Measurements from ENCODE around the gene KANSL2.
"Not testable (repeated sequence)": the region's sequence is repeated elsewhere in the genome, so short reads cannot be mapped to it uniquely, and the experiment has no call there.

The KANSL2 gene

GRCh38 chr12:48691826-48692487 is 9.9 kb upstream of the KANSL2 start:
- H3K4me3 Mint-ChIP-seq, result no peak overlapping the region
- ATAC-seq (no peak), DNase-seq (no peak)
- H3K27me3 Mint-ChIP-seq, result no peaks in the 10 kb centered on the region
- H3K27ac Mint-ChIP-seq, result peak overlapping the region; percentile 33
- H3K4me1 Mint-ChIP-seq, result peaks cover 9% of the 10 kb centered on the region
- H3K9me3 Mint-ChIP-seq, result no peaks in the 10 kb centered on the region
- peaks cover 67% of the 10 kb centered on the region for H3K36me3 Mint-ChIP-seq (ENCODE audit: low read depth)

DNA sequence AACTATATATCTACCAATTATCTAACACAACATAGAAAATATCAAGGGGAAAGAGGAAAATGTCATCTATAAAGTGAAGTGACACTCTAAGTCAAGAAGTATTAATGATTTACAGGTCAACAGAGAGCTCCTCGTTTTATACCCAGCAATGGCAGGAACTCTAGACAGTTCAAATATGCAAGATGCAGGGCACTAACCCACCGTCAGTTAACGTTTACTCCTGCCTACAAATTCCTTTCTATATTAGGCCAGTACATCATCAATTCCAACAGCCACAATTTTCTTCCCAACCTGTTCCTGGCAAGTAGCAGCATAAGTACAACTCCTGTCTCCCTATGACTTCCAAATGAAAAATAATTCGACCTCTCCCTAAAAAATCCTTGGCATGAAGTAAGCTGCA is 9.0 kb upstream of the KANSL2 start:
- no peak overlapping the region for H3K27ac Mint-ChIP-seq
- no peaks in the 10 kb centered on the region for H3K27me3 Mint-ChIP-seq
- DNase-seq, result no peak
- H3K4me1 Mint-ChIP-seq, result peaks cover 9% of the 10 kb centered on the region
- no peaks in the 10 kb centered on the region for H3K9me3 Mint-ChIP-seq
- H3K4me3 Mint-ChIP-seq, result no peak overlapping the region
- ATAC-seq, result no peak
- H3K36me3 Mint-ChIP-seq (ENCODE audit: low read depth), result peaks cover 62% of the 10 kb centered on the region

DNA sequence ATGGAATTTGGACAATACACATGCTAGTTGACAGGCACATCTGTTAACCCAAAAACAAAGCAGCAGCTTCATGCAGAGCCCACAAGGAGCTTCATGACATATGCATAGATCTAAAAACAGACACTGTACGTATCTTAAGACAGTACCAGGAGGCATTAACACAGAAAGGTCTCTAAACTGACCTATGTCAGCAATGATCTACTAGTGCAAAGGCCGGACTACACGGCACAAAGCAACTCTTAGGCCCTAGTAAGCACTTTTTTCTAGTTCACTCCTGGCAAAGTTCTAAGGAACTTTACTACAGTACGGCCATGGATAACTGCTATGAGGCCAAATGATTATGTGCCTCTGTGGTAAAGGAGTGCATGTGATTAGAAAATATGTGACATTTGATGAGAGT is 8.4 kb upstream of the KANSL2 start:
- no peak overlapping the region for H3K4me3 Mint-ChIP-seq
- ATAC-seq, result no peak
- no peak for DNase-seq
- no peak overlapping the region for H3K27ac Mint-ChIP-seq
- no peaks in the 10 kb centered on the region for H3K27me3 Mint-ChIP-seq
- H3K36me3 Mint-ChIP-seq (ENCODE audit: low read depth), result peaks cover 57% of the 10 kb centered on the region
- peaks cover 9% of the 10 kb centered on the region for H3K4me1 Mint-ChIP-seq
- H3K9me3 Mint-ChIP-seq, result no peaks in the 10 kb centered on the region

DNA sequence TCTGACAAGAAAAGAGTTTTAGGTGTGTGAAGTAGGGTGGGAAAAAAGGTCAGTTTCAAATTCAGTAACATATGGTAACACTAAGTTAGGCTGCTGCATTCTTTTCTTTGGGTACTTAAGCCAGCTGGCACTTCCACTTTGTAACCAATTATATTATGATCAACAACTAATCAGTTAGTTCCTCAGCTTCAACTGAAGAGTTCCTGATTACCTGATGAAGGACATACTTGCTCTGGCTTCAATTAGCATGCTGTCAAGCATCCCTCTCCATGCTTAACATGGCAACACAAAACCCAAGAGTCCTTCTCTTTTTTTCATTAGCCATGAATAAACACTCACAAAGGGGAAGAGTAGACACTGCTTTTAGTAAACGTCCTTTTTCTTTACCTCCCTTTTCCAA is 6.8 kb upstream of the KANSL2 start:
- H3K9me3 Mint-ChIP-seq, result no peaks in the 10 kb centered on the region
- H3K36me3 Mint-ChIP-seq (ENCODE audit: low read depth), result peaks cover 43% of the 10 kb centered on the region
- no peaks in the 10 kb centered on the region for H3K27me3 Mint-ChIP-seq
- peaks cover 9% of the 10 kb centered on the region for H3K4me1 Mint-ChIP-seq
- no peak for ATAC-seq
- no peak overlapping the region for H3K4me3 Mint-ChIP-seq
- no peak for DNase-seq
- H3K27ac Mint-ChIP-seq, result peak overlapping the region; percentile 0

DNA sequence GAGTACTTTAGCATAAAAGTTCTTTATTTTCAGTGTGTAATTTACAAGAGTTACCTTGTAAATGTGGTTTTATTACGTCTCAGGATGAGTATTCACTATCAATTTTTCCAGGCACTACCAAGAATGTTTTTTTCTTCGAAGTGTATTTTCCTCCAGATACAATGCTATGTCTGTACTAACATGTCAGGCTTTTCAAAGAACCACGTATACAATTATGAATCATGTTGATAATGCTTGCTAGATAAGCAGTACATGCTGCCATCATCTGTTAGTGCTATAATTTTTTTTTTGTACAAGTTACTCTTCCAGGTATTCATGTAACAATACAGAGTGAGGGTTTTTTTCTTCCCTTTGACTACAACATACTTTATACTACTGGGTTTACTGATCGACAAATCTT is 5.6 kb upstream of the KANSL2 start:
- ATAC-seq (peak; percentile 46), DNase-seq (no peak)
- H3K27me3 Mint-ChIP-seq, result no peaks in the 10 kb centered on the region
- no peaks in the 10 kb centered on the region for H3K9me3 Mint-ChIP-seq
- peaks cover 32% of the 10 kb centered on the region for H3K36me3 Mint-ChIP-seq (ENCODE audit: low read depth)
- H3K4me3 Mint-ChIP-seq, result no peak overlapping the region
- H3K4me1 Mint-ChIP-seq, result peaks cover 12% of the 10 kb centered on the region
- H3K27ac Mint-ChIP-seq, result peak overlapping the region; percentile 24

DNA sequence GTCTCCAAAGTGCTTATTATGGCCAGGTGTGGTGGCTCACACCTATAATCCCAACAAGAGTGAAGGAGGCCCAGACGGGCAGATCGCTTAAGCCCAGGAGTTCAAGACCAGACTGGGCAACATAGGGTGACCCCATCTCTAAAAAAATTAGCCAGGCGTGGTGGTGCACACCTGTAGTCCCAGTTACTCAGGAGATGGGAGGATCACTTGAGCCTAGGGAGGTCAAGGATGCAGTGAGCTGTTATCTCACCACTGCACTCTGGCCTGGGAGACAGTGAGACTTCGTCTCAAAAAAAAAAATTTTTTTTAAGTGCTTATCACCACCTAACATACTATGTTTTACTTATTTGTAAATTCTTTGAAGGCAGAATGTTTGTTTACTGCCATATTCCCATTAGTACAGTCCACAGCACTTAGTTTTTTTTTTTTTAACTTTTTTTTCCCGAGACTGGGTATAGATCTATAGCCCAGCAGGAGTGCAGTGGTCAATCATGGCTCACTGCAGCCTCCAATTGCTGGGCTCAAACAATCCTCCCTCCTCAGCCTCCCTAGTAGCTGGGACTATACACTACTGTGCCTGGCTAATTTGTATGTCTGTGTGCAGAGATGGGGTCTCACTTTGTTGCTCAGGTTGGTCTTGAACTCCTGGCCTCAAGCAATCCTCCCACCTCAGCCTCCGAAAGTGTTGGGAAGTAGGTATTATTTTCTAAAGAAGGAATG is 4.7 kb upstream of the KANSL2 start:
- H3K27me3 Mint-ChIP-seq, result no peaks in the 10 kb centered on the region
- no peaks in the 10 kb centered on the region for H3K9me3 Mint-ChIP-seq
- peaks cover 29% of the 10 kb centered on the region for H3K36me3 Mint-ChIP-seq (ENCODE audit: low read depth)
- no peak for ATAC-seq
- peaks cover 12% of the 10 kb centered on the region for H3K4me1 Mint-ChIP-seq
- no peak for DNase-seq
- no peak overlapping the region for H3K27ac Mint-ChIP-seq
- no peak overlapping the region for H3K4me3 Mint-ChIP-seq

DNA sequence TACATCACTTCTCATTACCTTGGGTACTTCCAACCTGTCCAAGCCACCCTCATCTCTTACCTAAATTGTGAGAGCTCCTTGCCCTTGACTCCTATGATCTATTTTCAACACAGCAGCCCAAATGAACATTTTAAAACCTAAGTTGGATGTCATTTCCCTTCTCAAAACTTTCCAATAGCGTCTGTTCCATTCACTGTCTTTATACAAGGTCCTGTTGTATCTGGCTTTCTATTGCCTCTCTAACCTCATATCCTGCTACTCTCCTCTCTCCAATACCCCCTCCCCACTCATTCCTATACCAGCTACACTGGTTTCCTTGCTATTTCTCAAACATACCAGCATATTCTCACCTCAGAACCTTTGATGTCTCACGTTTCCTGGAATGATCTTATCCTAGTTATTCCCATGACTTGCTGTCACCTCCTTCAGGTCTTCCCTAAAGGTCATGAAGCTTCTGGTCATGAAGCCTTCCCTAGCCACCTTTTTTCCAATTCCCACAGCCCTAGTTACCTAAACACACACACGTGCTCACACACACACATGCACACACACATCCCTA is 4.1 kb upstream of the KANSL2 start:
- H3K36me3 Mint-ChIP-seq (ENCODE audit: low read depth), result peaks cover 31% of the 10 kb centered on the region
- H3K4me1 Mint-ChIP-seq, result peaks cover 16% of the 10 kb centered on the region
- DNase-seq, result no peak
- ATAC-seq, result no peak
- no peak overlapping the region for H3K4me3 Mint-ChIP-seq
- H3K27me3 Mint-ChIP-seq, result no peaks in the 10 kb centered on the region
- no peak overlapping the region for H3K27ac Mint-ChIP-seq
- no peaks in the 10 kb centered on the region for H3K9me3 Mint-ChIP-seq

- H3K36me3 Mint-ChIP-seq (ENCODE audit: low read depth), result peaks cover 38% of the 10 kb centered on the region
- peak overlapping the region; percentile 99 for H3K4me3 Mint-ChIP-seq
- H3K27ac Mint-ChIP-seq, result peak overlapping the region; percentile 32
- no peak for DNase-seq
- no peaks in the 10 kb centered on the region for H3K27me3 Mint-ChIP-seq
- ATAC-seq, result no peak
- peaks cover 38% of the 10 kb centered on the region for H3K4me1 Mint-ChIP-seq
- H3K9me3 Mint-ChIP-seq, result no peaks in the 10 kb centered on the region
Measured at GRCh38 chr12:48683534-48683933, 1.5 kb upstream of the KANSL2 start.

GRCh38 chr12:48682927-48683326 is 889 bp upstream of the KANSL2 start:
- no peak overlapping the region for H3K27ac Mint-ChIP-seq
- DNase-seq (no peak), ATAC-seq (no peak)
- peaks cover 42% of the 10 kb centered on the region for H3K4me1 Mint-ChIP-seq
- peak overlapping the region; percentile 99 for H3K4me3 Mint-ChIP-seq
- H3K36me3 Mint-ChIP-seq (ENCODE audit: low read depth), result peaks cover 41% of the 10 kb centered on the region
- no peaks in the 10 kb centered on the region for H3K27me3 Mint-ChIP-seq
- no peaks in the 10 kb centered on the region for H3K9me3 Mint-ChIP-seq

GRCh38 chr12:48682533-48682905 is 481 bp upstream of the KANSL2 start:
- not testable (repeated sequence) for H3K9me3 Mint-ChIP-seq, H3K27me3 Mint-ChIP-seq, DNase-seq, ATAC-seq
- peaks cover 42% of the 10 kb centered on the region for H3K4me1 Mint-ChIP-seq
- peak overlapping the region; percentile 99 for H3K4me3 Mint-ChIP-seq
- peaks cover 41% of the 10 kb centered on the region for H3K36me3 Mint-ChIP-seq (ENCODE audit: low read depth)
- peak overlapping the region; percentile 93 for H3K27ac Mint-ChIP-seq

GRCh38 chr12:48681399-48681709 is 684 bp downstream of the KANSL2 start:
- H3K4me1 Mint-ChIP-seq, result peaks cover 51% of the 10 kb centered on the region
- no peak for DNase-seq
- H3K36me3 Mint-ChIP-seq (ENCODE audit: low read depth), result peaks cover 46% of the 10 kb centered on the region

GRCh38 chr12:48680861-48681260 is 1.2 kb downstream of the KANSL2 start:
- ATAC-seq (no peak), DNase-seq (no peak)
- Mint-ChIP-seq H3K4me3 (peak overlapping the region; percentile 99), H3K27ac (peak overlapping the region; percentile 93), H3K36me3 (ENCODE audit: low read depth) (peaks cover 49% of the 10 kb centered on the region), H3K9me3 (no peaks in the 10 kb centered on the region), H3K27me3 (no peaks in the 10 kb centered on the region), H3K4me1 (peaks cover 51% of the 10 kb centered on the region)

More at GRCh38 chr12:48681399-48681709, 684 bp downstream of the KANSL2 start:
- H3K27me3 Mint-ChIP-seq, result no peaks in the 10 kb centered on the region
- peak overlapping the region; percentile 99 for H3K4me3 Mint-ChIP-seq
- ATAC-seq, result no peak
- H3K27ac Mint-ChIP-seq, result peak overlapping the region; percentile 93
- no peaks in the 10 kb centered on the region for H3K9me3 Mint-ChIP-seq

DNA sequence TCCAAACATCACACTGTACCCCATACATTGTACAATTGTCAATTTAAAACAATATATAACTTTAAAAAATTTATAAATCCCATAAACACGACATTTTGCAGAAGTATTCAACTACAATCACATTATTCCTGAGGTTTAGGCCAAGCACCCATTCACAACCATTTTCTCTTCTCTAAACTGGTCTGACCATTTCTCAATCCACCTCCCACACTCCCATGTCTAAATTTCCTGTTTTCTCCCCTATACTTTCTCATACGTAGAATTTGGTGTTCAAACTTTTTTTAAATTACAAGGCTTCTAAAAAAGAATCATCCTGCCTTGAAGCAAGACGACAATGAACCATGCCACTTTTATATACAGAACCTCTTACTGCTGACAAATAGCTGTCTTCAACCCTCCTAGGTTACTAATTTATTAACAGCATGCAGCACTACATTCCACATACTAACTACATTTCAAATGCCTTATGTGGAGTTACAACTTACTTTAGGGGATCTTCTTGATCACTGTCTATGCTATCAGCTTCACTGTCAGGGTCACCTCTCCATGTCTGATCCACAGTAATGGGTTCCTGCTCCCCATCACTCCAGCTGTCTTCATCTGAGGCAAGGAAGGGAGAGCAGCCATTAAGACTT is 3.4 kb downstream of the KANSL2 start:
- ATAC-seq, result no peak
- Mint-ChIP-seq H3K9me3 (no peaks in the 10 kb centered on the region), H3K4me1 (peaks cover 53% of the 10 kb centered on the region)

GRCh38 chr12:48671231-48671856 is 10.7 kb downstream of the KANSL2 start:
- no peaks in the 10 kb centered on the region for H3K27me3 Mint-ChIP-seq
- no peak overlapping the region for H3K4me3 Mint-ChIP-seq
- ATAC-seq, result no peak
- no peak overlapping the region for H3K27ac Mint-ChIP-seq
- no peaks in the 10 kb centered on the region for H3K9me3 Mint-ChIP-seq
- H3K36me3 Mint-ChIP-seq (ENCODE audit: low read depth), result peaks cover 51% of the 10 kb centered on the region
- no peak for DNase-seq
- peaks cover 2% of the 10 kb centered on the region for H3K4me1 Mint-ChIP-seq

More for the DNA sequence above, 3.4 kb downstream of the KANSL2 start:
- Mint-ChIP-seq H3K27me3 (no peaks in the 10 kb centered on the region), H3K36me3 (ENCODE audit: low read depth) (peaks cover 52% of the 10 kb centered on the region), H3K27ac (peak overlapping the region; percentile 66), H3K4me3 (peak overlapping the region; percentile 99)
- no peak for DNase-seq

All from activated naive CD8-positive, alpha-beta T cell treated with anti-CD3 and anti-CD28 coated beads, Interleukin-2, amount 50 U/mL, for 24 hours (primary cell).